ENCODE measurements around the gene CAMTA1.

Gene CAMTA1

GRCh38 chr1:7489586-7489985 is 704.3 kb downstream of the CAMTA1 start:
- no peak overlapping the region for H3K27ac ChIP-seq (ENCODE audit: extremely low read depth, low read depth, low read length)
- POLR2A ChIA-PET, result no interaction called here
- H3K9me3 ChIP-seq (ENCODE audit: control insufficient read depth, insufficient read depth, low read depth, low read length), result no peaks in the 10 kb centered on the region
- TF ChIP-seq ZNF423 (tag by site-specific recombination; IDR thresholded peaks at IDR 0.05) (no peak), ZNF555 (tag by site-specific recombination; conservative IDR thresholded peaks at IDR 0.05) (no peak), PBX3 (CRISPR knock-in tag; IDR thresholded peaks at IDR 0.05) (no peak), ZNF449 (tag by site-specific recombination; IDR thresholded peaks at IDR 0.05) (no peak), ZNF18 (tag by site-specific recombination; IDR thresholded peaks at IDR 0.05) (no peak), ZNF19 (tag by site-specific recombination; IDR thresholded peaks at IDR 0.05; ENCODE audit: low read depth) (no peak), HIC1 (tag by site-specific recombination; IDR thresholded peaks at IDR 0.05) (no peak), ZNF10 (tag by site-specific recombination; IDR thresholded peaks at IDR 0.05) (no peak), ZNF843 (tag by site-specific recombination; IDR thresholded peaks at IDR 0.05) (no peak), SETDB1 (IDR thresholded peaks at IDR 0.05; ENCODE audit: insufficient read length, low read length) (no peak), ZNF48 (tag by site-specific recombination; IDR thresholded peaks at IDR 0.05) (no peak)
- no peaks in the 10 kb centered on the region for H3K36me3 ChIP-seq (ENCODE audit: control insufficient read depth in 2 of 2, insufficient read depth in 1 of 2, low read length in 2 of 2)
- no peaks in the 10 kb centered on the region for H3K4me1 ChIP-seq (ENCODE audit: control insufficient read depth, insufficient read depth, low read length)
- H3K4me3 ChIP-seq (ENCODE audit: low read depth, low read length), result no peak overlapping the region
- CTCF ChIA-PET, result interaction anchor here (0.6 to 1.2 kb wide), 2 partner anchors 18 to 22 kb away, joined by 3 read pairs; no protein-coding TSS in a partner anchor

GRCh38 chr1:7490576-7490975 is 705.3 kb downstream of the CAMTA1 start:
- no peak for TF ChIP-seq ZNF48 (tag by site-specific recombination; IDR thresholded peaks at IDR 0.05)
- CTCF ChIA-PET, result interaction anchor here (0.6 kb wide), 2 partner anchors 162 to 273 kb away, joined by 3 to 4 read pairs; no protein-coding TSS in a partner anchor
- Histone ChIP-seq H3K27ac (ENCODE audit: extremely low read depth, low read depth, low read length) (no peak overlapping the region), H3K36me3 (ENCODE audit: control insufficient read depth in 2 of 2, insufficient read depth in 1 of 2, low read length in 2 of 2) (no peaks in the 10 kb centered on the region), H3K4me1 (ENCODE audit: control insufficient read depth, insufficient read depth, low read length) (no peaks in the 10 kb centered on the region), H3K9me3 (ENCODE audit: control insufficient read depth, insufficient read depth, low read depth, low read length) (no peaks in the 10 kb centered on the region), H3K4me3 (ENCODE audit: low read depth, low read length) (no peak overlapping the region)
- POLR2A ChIA-PET, result no interaction called here

GRCh38 chr1:7491109-7491817 is 706.0 kb downstream of the CAMTA1 start:
- Histone ChIP-seq H3K36me3 (ENCODE audit: control insufficient read depth in 2 of 2, insufficient read depth in 1 of 2, low read length in 2 of 2) (no peaks in the 10 kb centered on the region), H3K4me1 (ENCODE audit: control insufficient read depth, insufficient read depth, low read length) (no peaks in the 10 kb centered on the region), H3K27ac (ENCODE audit: extremely low read depth, low read depth, low read length) (no peak overlapping the region), H3K9me3 (ENCODE audit: control insufficient read depth, insufficient read depth, low read depth, low read length) (no peaks in the 10 kb centered on the region), H3K4me3 (ENCODE audit: low read depth, low read length) (no peak overlapping the region)
- ChIA-PET CTCF (interaction anchor here (0.6 kb wide), 1 partner anchor 161 kb away, joined by 4 read pairs; no protein-coding TSS in a partner anchor), POLR2A (no interaction called here)
- TF ChIP-seq ZBTB8A (tag by site-specific recombination; IDR thresholded peaks at IDR 0.05), result no peak
- peak; percentile 65 for TF ChIP-seq ZIC2 (tag by site-specific recombination; IDR thresholded peaks at IDR 0.05)
- no peak for TF ChIP-seq ZNF837 (tag by site-specific recombination; IDR thresholded peaks at IDR 0.05)

All from HEK293 (cell line).